ENCODE measurements around the gene FRY.

FRY gene

GRCh38 chr13:32311188-32311897 lies 279.8 kb downstream of the FRY start:
- no peak for DNase-seq (ENCODE audit: low spot score)

- DNase-seq (ENCODE audit: low spot score), result peak; percentile 86
These were observed 283.0 kb downstream of the FRY start for GRCh38 chr13:32314271-32315237.

- DNase-seq (ENCODE audit: low spot score), result peak; percentile 94
These were observed 283.9 kb downstream of the FRY start, which contains the start of the genes BRCA2 and ZAR1L for GRCh38 chr13:32315238-32316027. Gene BRCA2 (plus strand): TSS chr13:32315508. CDS start chr13:32316461, 953 bp downstream. Gene ZAR1L (minus strand): TSS chr13:32315363. CDS start chr13:32311925, 3,438 bp downstream.

GRCh38 chr13:32316028-32316339 lies 284.4 kb downstream of the FRY start:
- no peak for DNase-seq (ENCODE audit: low spot score)

GRCh38 chr13:32316501-32316900 lies 284.9 kb downstream of the FRY start:
- DNase-seq (ENCODE audit: low spot score), result peak; percentile 30

- DNase-seq (ENCODE audit: low spot score), result peak; percentile 26
These were observed 286.3 kb downstream of the FRY start for GRCh38 chr13:32317716-32318465.

GRCh38 chr13:32320528-32320927 lies 289.0 kb downstream of the FRY start:
- no peak for DNase-seq (ENCODE audit: low spot score)

- no peak for DNase-seq (ENCODE audit: low spot score)
These were observed 292.3 kb downstream of the FRY start for GRCh38 chr13:32323912-32324311.

- no peak for DNase-seq (ENCODE audit: low spot score)
These were observed 298.9 kb downstream of the FRY start for GRCh38 chr13:32330441-32330840.

- DNase-seq (ENCODE audit: low spot score), result no peak
These were observed 303.1 kb downstream of the FRY start for GRCh38 chr13:32334671-32335070.

- no peak for DNase-seq (ENCODE audit: low spot score)
These were observed 309.3 kb downstream of the FRY start for GRCh38 chr13:32340914-32341313.

- DNase-seq (ENCODE audit: low spot score), result no peak
These were observed 316.1 kb downstream of the FRY start for GRCh38 chr13:32347651-32348050.
